GM23248 (cell line): ENCODE results near the gene LIMS2. TPM values are rescaled to one million over a fixed set of nuclear protein-coding genes. Genes with fewer than 3 reads are reported as not detected.
A peak's percentile ranks its signal among the peaks of the same experiment; 100 is the strongest.

Experiments
- DNase-seq: peaks from one replicate; pipeline ENCODE4 v3.0.0-alpha.2; 2015
- H2AFZ ChIP-seq: fragments of 200-600 bp; sonication (generic); 2 replicates; pipeline ENCODE4 v1.6.1; 2016; ENCODE audit warnings: antibody characterized with exemption
- H3F3A ChIP-seq: fragments of 200-600 bp; sonication (generic); 2 replicates; pipeline ENCODE4 v1.6.1; 2016; ENCODE audit warnings: mild to moderate bottlenecking, antibody characterized with exemption, mixed run types; ENCODE audit not compliant: insufficient read depth
- H3K27ac ChIP-seq: fragments of 200-600 bp; sonication (generic); 2 replicates; pipeline ENCODE4 v1.5.1; 2016; ENCODE audit warnings: mild to moderate bottlenecking
- H3K27me3 ChIP-seq: fragments of 200-600 bp; sonication (generic); replicated peaks from 2 replicates; pipeline ENCODE4 v1.6.1; 2016; ENCODE audit warnings: mild to moderate bottlenecking; ENCODE audit not compliant: insufficient read depth
- H3K36me3 ChIP-seq: fragments of 200-600 bp; sonication (generic); 2 replicates; pipeline ENCODE4 v1.6.1; 2016; ENCODE audit warnings: low read depth, mild to moderate bottlenecking
- H3K4me1 ChIP-seq: fragments of 200-600 bp; sonication (generic); 2 replicates; pipeline ENCODE4 v1.6.1; 2016; ENCODE audit warnings: mild to moderate bottlenecking; ENCODE audit not compliant: insufficient read depth
- H3K4me2 ChIP-seq: fragments of 200-600 bp; sonication (generic); one replicate; pipeline ENCODE4 v1.6.1; 2016; ENCODE audit warnings: mild to moderate bottlenecking; ENCODE audit not compliant: unreplicated experiment
- H3K4me3 ChIP-seq: fragments of 200-600 bp; sonication (generic); 2 replicates; pipeline ENCODE4 v1.5.1; 2016; ENCODE audit warnings: mild to moderate bottlenecking
- H3K79me2 ChIP-seq: fragments of 200-600 bp; sonication (generic); 2 replicates; pipeline ENCODE4 v1.6.1; 2016; ENCODE audit warnings: mild to moderate bottlenecking; ENCODE audit not compliant: insufficient read depth
- H3K9ac ChIP-seq: fragments of 200-600 bp; sonication (generic); 2 replicates; pipeline ENCODE4 v1.6.1; 2016; ENCODE audit warnings: mild to moderate bottlenecking
- H3K9me2 ChIP-seq: fragments of 200-600 bp; sonication (generic); 2 replicates; pipeline ENCODE4 v1.6.1; 2016; ENCODE audit warnings: mixed run types, mild to moderate bottlenecking, moderate library complexity; ENCODE audit not compliant: insufficient read depth
- H3K9me3 ChIP-seq: fragments of 200-600 bp; sonication (generic); one replicate; pipeline ENCODE4 v1.6.1; 2017; ENCODE audit warnings: low read depth
- H4K20me1 ChIP-seq: fragments of 200-600 bp; sonication (generic); 2 replicates; pipeline ENCODE4 v1.6.0; 2016; ENCODE audit not compliant: insufficient read depth
- EZH2 ChIP-seq: fragments of 200-600 bp; sonication (generic); IDR thresholded peaks from 2 replicates; pipeline ENCODE4 v1.6.1; 2018; ENCODE audit warnings: antibody characterized with exemption, mild to moderate bottlenecking; ENCODE audit not compliant: insufficient read depth, poor library complexity, severe bottlenecking
- EZH2phosphoT487 ChIP-seq: fragments of 200-600 bp; sonication (generic); IDR thresholded peaks from 2 replicates; pipeline ENCODE4 v1.6.1; 2018; ENCODE audit warnings: antibody characterized with exemption, moderate library complexity, mild to moderate bottlenecking, low read depth; ENCODE audit not compliant: insufficient read depth
- WGBS, 2 experiments: methylation state at CpG; one replicate each; pipeline ENCODE4 v1.1.6; 2015 to 2017; ENCODE audit warnings: low lambda C conversion rate in 2 of 2, low coverage in 1 of 2; ENCODE audit errors: missing lambda C conversion rate in 2 of 2; 5-methylcytosine and 5-hydroxymethylcytosine counted together
- in situ Hi-C: fragments of 300-500 bp; cut with MboI; formaldehyde crosslinking; loops from 2 replicates; pipeline ENCODE4 v1.15.0; 2020
- polyA plus RNA-seq: library from polyadenylated mRNA; unstranded; fragments of >200 nt; fragmentation: Nextera tagmentation; extraction: Ambion mirVana; gene quantifications from 2 replicates; pipeline ENCODE4 v1.2.1, GENCODE V29; 2016
- total RNA-seq: library from RNA; depleted of rRNA; stranded (reverse); fragments of >200 nt; shearing (Covaris generic); gene quantifications from 2 replicates; pipeline ENCODE4 v1.2.3, GENCODE V29; 2014

The LIMS2 gene
- total and polyA plus RNA-seq, 2 experiments from 2014 or later = 7.2 to 30.4 TPM

DNA sequence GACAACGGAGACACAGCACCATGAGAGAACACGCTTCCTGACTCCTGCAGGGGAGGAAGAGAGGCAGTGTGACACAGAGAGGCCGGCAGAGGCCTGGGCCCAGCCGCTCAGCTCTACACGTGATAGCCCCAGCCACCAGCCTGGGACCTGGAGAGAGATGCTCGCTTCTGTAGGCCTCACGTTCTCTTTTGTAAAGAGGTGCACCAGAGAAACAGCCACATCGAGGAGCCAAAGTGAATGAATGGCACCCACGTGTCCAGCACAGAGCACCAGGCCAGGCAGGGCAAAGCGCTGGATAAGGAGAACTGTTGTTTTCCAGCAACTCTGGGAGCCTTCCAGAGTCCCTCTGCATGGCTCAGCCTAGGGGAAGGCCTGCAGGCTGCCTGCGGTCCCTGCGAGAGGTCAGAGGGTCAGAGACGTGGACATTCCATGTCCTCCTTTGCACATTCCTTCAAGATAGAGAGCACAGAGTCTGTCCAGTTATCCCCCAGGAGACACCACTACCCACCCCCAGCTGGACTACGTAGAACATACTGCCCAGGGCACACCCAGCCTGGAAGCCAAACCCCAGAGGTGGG is 14.2 kb downstream of the LIMS2 start:
- 65 to 75% methylated on average over 12 to 13 of the region's 14 CpGs for WGBS, 2 experiments
- DNase-seq = peak; percentile 51
- Histone ChIP-seq H3K4me1 (peaks cover 16% of the 10 kb centered on the region), H3K9me2 (no peaks in the 10 kb centered on the region), H4K20me1 (no peaks in the 10 kb centered on the region), H3K9ac (peak overlapping the region; percentile 54), H3K27me3 (no peaks in the 10 kb centered on the region), H3F3A (no peaks in the 10 kb centered on the region), H3K9me3 (no peaks in the 10 kb centered on the region), H3K79me2 (peaks cover 34% of the 10 kb centered on the region), H3K27ac (peak overlapping the region; percentile 73), H3K4me3 (no peak overlapping the region), H2AFZ (no peak overlapping the region), H3K4me2 (peak overlapping the region; percentile 62), H3K36me3 (no peaks in the 10 kb centered on the region)
- in situ Hi-C loops = no loop called here
- TF ChIP-seq EZH2 (no peak), EZH2phosphoT487 (no peak)

DNA sequence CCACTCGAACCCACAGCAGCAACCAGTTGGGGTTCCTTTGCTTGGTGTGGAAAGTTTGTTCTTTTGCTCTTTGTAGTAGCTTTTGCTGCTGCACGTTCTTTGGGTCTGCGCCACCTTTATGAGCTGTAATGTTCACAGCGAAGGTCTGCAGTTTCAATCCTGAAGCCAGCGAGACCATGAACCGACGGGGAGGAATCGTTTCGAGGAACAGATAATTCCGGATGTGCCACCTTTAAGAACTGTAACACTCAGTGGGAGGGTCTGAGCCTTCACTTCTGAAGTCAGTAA is 15.1 kb downstream of the LIMS2 start:
- H3K4me3 ChIP-seq = no peak overlapping the region
- no peak overlapping the region for H2AFZ ChIP-seq
- no peak overlapping the region for H3K4me2 ChIP-seq
- H3K36me3 ChIP-seq = no peaks in the 10 kb centered on the region
- no peak for DNase-seq
- in situ Hi-C loops = no loop called here
- no peak overlapping the region for H3K9ac ChIP-seq
- peaks cover 25% of the 10 kb centered on the region for H3K79me2 ChIP-seq
- TF ChIP-seq EZH2phosphoT487 (no peak), EZH2 (no peak)
- H4K20me1 ChIP-seq = no peaks in the 10 kb centered on the region
- H3F3A ChIP-seq = no peaks in the 10 kb centered on the region
- H3K4me1 ChIP-seq = peaks cover 16% of the 10 kb centered on the region
- no peaks in the 10 kb centered on the region for H3K9me3 ChIP-seq
- no peak overlapping the region for H3K27ac ChIP-seq
- no peaks in the 10 kb centered on the region for H3K9me2 ChIP-seq
- no peaks in the 10 kb centered on the region for H3K27me3 ChIP-seq
- WGBS, 2 experiments = 86 to 88% methylated on average over 10 of the region's 10 CpGs

GRCh38 chr2:127659408-127660290 is 15.7 kb downstream of the LIMS2 start:
- in situ Hi-C loops = no loop called here
- WGBS, 2 experiments = 59 to 67% methylated on average over 13 to 14 of the region's 14 CpGs

GRCh38 chr2:127658641-127659407 is 16.5 kb downstream of the LIMS2 start:
- H2AFZ ChIP-seq = no peak overlapping the region
- no peaks in the 10 kb centered on the region for H3K9me2 ChIP-seq
- TF ChIP-seq EZH2 (no peak), EZH2phosphoT487 (no peak)
- H3K27ac ChIP-seq = no peak overlapping the region
- no peak overlapping the region for H3K9ac ChIP-seq
- peaks cover 17% of the 10 kb centered on the region for H3K79me2 ChIP-seq
- no peak for DNase-seq
- no peaks in the 10 kb centered on the region for H3K9me3 ChIP-seq
- WGBS, 2 experiments = 77 to 78% methylated on average over 20 of the region's 20 CpGs
- H3K27me3 ChIP-seq = no peaks in the 10 kb centered on the region
- no peaks in the 10 kb centered on the region for H3F3A ChIP-seq
- no peak overlapping the region for H3K4me2 ChIP-seq
- in situ Hi-C loops = no loop called here
- H3K4me1 ChIP-seq = peaks cover 16% of the 10 kb centered on the region
- H3K4me3 ChIP-seq = no peak overlapping the region
- H4K20me1 ChIP-seq = no peaks in the 10 kb centered on the region
- no peaks in the 10 kb centered on the region for H3K36me3 ChIP-seq

More at GRCh38 chr2:127659408-127660290, 15.7 kb downstream of the LIMS2 start:
- Histone ChIP-seq H3K4me1 (peaks cover 16% of the 10 kb centered on the region), H3K36me3 (no peaks in the 10 kb centered on the region), H3F3A (no peaks in the 10 kb centered on the region), H3K9ac (no peak overlapping the region), H3K27me3 (no peaks in the 10 kb centered on the region), H3K4me3 (no peak overlapping the region), H3K27ac (no peak overlapping the region), H4K20me1 (no peaks in the 10 kb centered on the region), H3K9me2 (no peaks in the 10 kb centered on the region), H3K79me2 (peaks cover 22% of the 10 kb centered on the region), H3K9me3 (no peaks in the 10 kb centered on the region), H2AFZ (no peak overlapping the region), H3K4me2 (no peak overlapping the region)
- TF ChIP-seq EZH2phosphoT487 (no peak), EZH2 (no peak)
- no peak for DNase-seq
